ENCODE results near the gene HEXA.
A peak's percentile ranks its signal among the peaks of the same experiment; 100 is the strongest.

HEXA gene

DNA sequence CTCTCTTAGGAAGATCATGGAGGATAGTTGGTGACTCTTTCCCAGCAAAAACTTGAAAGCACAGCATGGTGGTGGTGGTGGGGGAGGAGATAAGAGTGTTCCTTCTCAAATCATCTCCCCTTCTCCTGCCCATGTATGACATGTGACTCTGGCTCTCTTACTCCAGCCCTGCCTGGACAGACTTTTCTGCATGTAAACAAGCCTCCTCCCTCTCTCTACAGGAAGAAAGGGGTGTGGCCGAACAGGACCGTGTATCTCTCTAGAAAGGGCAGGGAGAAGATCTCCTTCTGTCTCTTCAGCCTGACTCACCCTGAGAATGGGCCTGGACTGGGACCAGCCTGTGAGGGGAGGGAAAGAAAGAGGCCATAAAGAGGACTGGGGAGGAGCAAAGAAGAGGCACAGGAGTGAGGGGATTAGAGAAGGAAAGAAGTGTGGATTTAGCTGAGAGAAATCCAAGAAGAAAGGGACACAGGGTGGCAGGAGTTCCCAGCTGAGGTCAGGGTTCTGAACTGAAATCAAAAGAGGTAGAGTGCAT is 57.3 kb downstream of the HEXA start:
- no peak for DNase-seq

DNA sequence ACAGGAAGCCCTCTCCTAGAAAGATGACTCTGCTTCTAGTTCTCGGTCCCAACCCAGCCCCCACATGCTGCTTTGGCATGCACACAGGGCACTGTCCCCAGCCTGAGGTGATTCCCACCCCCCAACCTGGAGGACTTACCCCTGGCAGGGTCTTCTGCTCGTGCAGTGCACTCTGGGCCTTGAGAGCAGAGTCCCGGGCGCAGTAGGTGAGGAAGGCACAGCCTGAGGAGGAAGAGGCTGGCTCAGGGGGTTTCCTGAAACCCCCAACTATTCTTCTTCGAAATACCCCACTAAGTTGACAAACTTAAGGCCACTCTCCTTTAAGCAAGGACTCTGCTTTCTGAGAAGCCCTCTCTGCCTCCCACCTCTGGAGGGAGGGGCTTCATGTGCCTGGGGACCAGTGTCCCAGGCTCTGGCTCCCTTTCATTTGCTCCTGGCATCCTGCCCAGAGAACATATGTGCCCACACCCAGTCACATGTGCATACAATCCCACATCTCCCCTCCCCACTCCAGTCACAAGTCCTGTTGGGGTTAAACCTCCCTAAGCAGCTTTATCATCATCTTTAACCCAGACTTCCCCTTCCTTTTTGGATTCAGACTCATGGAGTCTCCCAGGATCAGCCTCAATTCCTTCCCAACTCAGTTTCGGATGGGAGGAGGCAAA is 60.0 kb downstream of the HEXA start:
- no peak for DNase-seq

- DNase-seq: no peak
These were observed 61.9 kb downstream of the HEXA start for GRCh38 chr15:72313881-72314280.

GRCh38 chr15:72313448-72313840 is 62.4 kb downstream of the HEXA start:
- DNase-seq: no peak

DNA sequence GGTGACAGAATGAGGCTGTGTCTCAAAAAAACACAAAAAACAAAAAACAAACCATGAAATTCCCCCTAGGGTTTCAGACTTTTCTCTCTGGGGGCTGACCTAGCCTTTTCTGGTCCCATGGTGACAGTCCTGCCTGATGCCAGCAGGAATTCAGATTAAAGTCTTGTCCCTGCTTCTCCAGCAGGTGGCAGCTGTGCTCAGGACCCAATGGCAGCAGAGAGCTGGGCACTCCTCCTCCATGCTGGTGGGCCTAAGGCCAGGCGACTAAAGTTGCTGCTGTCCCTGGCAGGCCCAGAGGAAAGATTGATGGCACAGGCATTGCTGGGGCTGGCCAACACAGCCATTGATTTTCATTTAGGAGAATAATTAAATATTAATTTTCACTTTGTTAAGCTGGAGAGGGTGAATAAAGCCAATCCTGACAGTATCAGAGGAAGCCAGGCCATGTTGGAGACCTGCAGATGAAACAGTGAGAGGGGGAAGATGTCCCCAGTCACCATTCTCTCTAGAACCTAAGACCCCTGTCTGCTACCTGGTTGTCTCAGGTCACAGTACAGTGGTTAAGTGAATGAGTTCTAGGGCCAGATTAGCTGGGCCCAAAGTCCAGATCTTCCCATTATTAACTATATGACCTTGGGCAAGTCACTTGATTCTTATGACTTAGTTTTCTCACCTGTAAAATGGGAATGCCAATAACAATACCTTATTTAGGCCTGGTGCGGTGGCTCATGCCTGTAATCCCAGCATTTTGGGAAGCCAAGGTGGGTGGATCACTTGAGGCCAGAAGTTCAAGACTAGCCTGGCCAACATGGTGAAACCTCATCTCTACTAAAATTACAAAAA is 63.0 kb downstream of the HEXA start:
- DNase-seq: peak; percentile 57

DNA sequence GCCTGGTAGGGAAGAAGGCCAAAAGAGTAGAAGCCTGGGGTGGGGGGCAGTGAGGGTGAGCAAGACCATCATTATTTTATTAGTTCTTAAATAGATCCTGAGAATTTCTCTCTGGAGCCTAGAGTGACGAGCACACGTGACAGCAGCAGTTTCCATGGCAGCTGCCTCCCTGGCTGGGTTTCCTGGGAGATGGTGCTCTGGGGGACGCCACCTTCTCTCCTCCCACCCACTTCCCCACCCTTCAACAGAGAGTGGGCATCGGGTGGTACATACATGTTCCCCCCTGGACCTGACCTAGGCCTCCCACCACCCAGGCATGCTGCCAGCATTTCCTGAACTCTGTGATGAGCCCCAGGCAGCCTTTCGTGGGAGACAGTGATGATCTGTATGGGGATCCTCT is 68.8 kb downstream of the HEXA start:
- DNase-seq: no peak

DNA sequence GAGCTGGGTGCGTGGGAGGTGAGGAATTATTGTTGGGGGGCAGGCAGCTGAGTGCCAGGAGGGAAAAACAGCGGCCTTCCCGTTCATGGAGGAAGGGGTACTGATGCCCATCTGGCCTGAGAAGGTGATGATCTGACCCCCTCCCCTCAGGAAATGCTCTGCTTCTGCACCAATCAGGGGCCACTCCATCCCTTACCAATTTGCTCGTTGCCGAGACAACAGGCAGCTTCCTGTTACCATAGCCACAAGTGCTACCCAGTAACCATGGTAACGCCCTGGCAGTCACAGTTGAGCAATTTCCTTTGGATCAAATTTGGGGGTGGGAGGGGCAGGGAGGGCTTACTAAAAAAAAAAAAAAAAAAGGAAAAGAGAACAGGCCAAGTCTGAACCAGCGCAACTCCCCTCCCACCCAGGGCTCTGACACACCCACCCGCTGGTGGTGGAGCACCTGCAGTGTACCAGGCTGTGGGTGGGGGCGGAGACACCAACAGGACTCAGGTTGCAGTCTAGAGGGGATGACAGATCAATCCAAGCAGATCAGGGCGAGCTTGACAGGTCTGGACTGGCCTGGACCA is 69.5 kb downstream of the HEXA start:
- DNase-seq: peak; percentile 53

GRCh38 chr15:72304596-72304995 is 71.2 kb downstream of the HEXA start:
- no peak for DNase-seq

DNA sequence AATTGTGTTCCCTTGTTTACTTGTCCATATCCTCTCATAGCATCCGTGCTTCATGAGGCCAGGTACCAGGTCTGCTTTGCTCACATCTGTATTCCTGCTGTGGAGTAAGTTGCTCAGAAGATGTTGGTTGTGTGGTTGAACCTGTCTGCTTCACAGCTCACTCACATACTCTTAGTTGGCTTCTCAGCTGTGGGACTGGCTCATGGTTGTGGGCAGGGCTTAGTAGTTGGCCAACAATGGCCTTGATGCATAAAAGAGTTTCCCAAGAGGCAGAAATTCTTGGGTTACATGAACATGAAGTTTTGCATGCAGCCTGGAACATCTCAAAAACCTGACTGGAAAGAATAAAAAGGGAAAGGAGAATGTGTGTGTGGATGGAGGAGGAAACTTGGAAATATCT is 72.9 kb downstream of the HEXA start:
- no peak for DNase-seq

Measured in fibroblast of skin of right quadriceps (primary cell).